H9 (cell line): Measurements from ENCODE around the gene AKT3. TPM values are rescaled to one million over a fixed set of nuclear protein-coding genes. Genes with fewer than 3 reads are reported as not detected.

Source experiments
- DNase-seq: peaks from one replicate; pipeline ENCODE4 v3.0.0-alpha.2; 2017
- H2AFZ ChIP-seq: one replicate; pipeline ENCODE4 v1.6.1; 2013; ENCODE audit warnings: mild to moderate bottlenecking, low read length, control low read depth, moderate library complexity
- H2AK5ac ChIP-seq: 2 replicates; pipeline ENCODE4 v1.6.1; 2013; ENCODE audit warnings: low read length, control low read depth, mixed read lengths; ENCODE audit not compliant: insufficient read length
- H2BK120ac ChIP-seq: one replicate; pipeline ENCODE4 v1.6.1; 2013; ENCODE audit warnings: low read depth, mild to moderate bottlenecking, low read length, control low read depth, inconsistent platforms; ENCODE audit not compliant: poor library complexity, severe bottlenecking
- H2BK12ac ChIP-seq: 2 replicates; pipeline ENCODE4 v1.6.1; 2013; ENCODE audit warnings: low read length, control low read depth, mixed read lengths, low read depth; ENCODE audit not compliant: insufficient read length
- H2BK15ac ChIP-seq: 2 replicates; pipeline ENCODE4 v1.6.1; 2013; ENCODE audit warnings: low read depth, low read length, control low read depth
- H2BK20ac ChIP-seq: one replicate; pipeline ENCODE4 v1.6.1; 2013; ENCODE audit warnings: low read depth, mild to moderate bottlenecking, low read length, control low read depth, inconsistent platforms; ENCODE audit not compliant: poor library complexity, severe bottlenecking
- H2BK5ac ChIP-seq: 2 replicates; pipeline ENCODE4 v1.6.1; 2013; ENCODE audit warnings: low read length, control low read depth, mixed read lengths; ENCODE audit not compliant: insufficient read length
- H3K14ac ChIP-seq: 2 replicates; pipeline ENCODE4 v1.6.1; 2013; ENCODE audit warnings: low read length, control low read depth; ENCODE audit not compliant: insufficient read depth
- H3K18ac ChIP-seq: 2 replicates; pipeline ENCODE4 v1.6.1; 2013; ENCODE audit warnings: low read depth, mild to moderate bottlenecking, mixed read lengths, low read length, control low read depth; ENCODE audit not compliant: insufficient read length
- H3K23ac ChIP-seq: 2 replicates; pipeline ENCODE4 v1.6.1; 2013; ENCODE audit warnings: low read length, control low read depth, mixed read lengths, low read depth; ENCODE audit not compliant: insufficient read length
- H3K23me2 ChIP-seq: 2 replicates; pipeline ENCODE4 v1.6.1; 2013; ENCODE audit warnings: low read depth, mild to moderate bottlenecking, mixed read lengths, low read length, control low read depth; ENCODE audit not compliant: insufficient read length, poor library complexity, severe bottlenecking
- H3K27ac ChIP-seq: 2 replicates; pipeline ENCODE4 v1.5.1; 2013; ENCODE audit warnings: low read length, control low read depth, mixed read lengths, low read depth; ENCODE audit not compliant: insufficient read length
- H3K27me3 ChIP-seq: 2 replicates; pipeline ENCODE4 v1.6.1; 2013; ENCODE audit warnings: low read length, control low read depth, inconsistent platforms; ENCODE audit not compliant: insufficient read depth
- H3K4ac ChIP-seq: 2 replicates; pipeline ENCODE4 v1.6.1; 2013; ENCODE audit warnings: low read depth, mild to moderate bottlenecking, control low read depth, inconsistent platforms, low read length, moderate library complexity
- H3K4me1 ChIP-seq: 2 replicates; pipeline ENCODE4 v1.6.1; 2013; ENCODE audit warnings: low read length, control low read depth, inconsistent platforms; ENCODE audit not compliant: insufficient read depth
- H3K4me2 ChIP-seq: 2 replicates; pipeline ENCODE4 v1.6.1; 2013; ENCODE audit warnings: low read length, control low read depth, mixed read lengths; ENCODE audit not compliant: insufficient read length, insufficient read depth
- H3K56ac ChIP-seq: 2 replicates; pipeline ENCODE4 v1.6.1; 2013; ENCODE audit warnings: low read depth, mild to moderate bottlenecking, mixed read lengths, low read length, control low read depth; ENCODE audit not compliant: insufficient read length
- H3K79me1 ChIP-seq: 2 replicates; pipeline ENCODE4 v1.6.1; 2013; ENCODE audit warnings: low read depth, mild to moderate bottlenecking, moderate library complexity, low read length, control low read depth, inconsistent platforms; ENCODE audit not compliant: insufficient read depth, poor library complexity, severe bottlenecking
- H3K79me2 ChIP-seq: 2 replicates; pipeline ENCODE4 v1.6.1; 2013; ENCODE audit warnings: low read length, control low read depth, inconsistent platforms; ENCODE audit not compliant: insufficient read depth
- H3K9ac ChIP-seq: 2 replicates; pipeline ENCODE4 v1.6.1; 2013; ENCODE audit warnings: low read length, control low read depth, mixed read lengths; ENCODE audit not compliant: insufficient read length; ENCODE audit errors: extremely low read depth
- H3K9me3 ChIP-seq: one replicate; pipeline ENCODE4 v1.6.1; 2013; ENCODE audit warnings: low read depth, low read length, inconsistent platforms; ENCODE audit not compliant: control insufficient read depth
- H3T11ph ChIP-seq: one replicate; pipeline ENCODE4 v1.6.1; 2013; ENCODE audit warnings: mild to moderate bottlenecking, low read length, control low read depth, inconsistent platforms
- H4K20me1 ChIP-seq: one replicate; pipeline ENCODE4 v1.6.1; 2013; ENCODE audit not compliant: control insufficient read depth, insufficient read length, insufficient read depth
- H4K5ac ChIP-seq: 2 replicates; pipeline ENCODE4 v1.6.1; 2013; ENCODE audit warnings: low read depth, mild to moderate bottlenecking, mixed read lengths, low read length, control low read depth; ENCODE audit not compliant: insufficient read length
- H4K8ac ChIP-seq: replicated peaks from 2 replicates; pipeline ENCODE4 v1.6.1; 2013; ENCODE audit warnings: low read length, control low read depth, mixed read lengths, low read depth; ENCODE audit not compliant: insufficient read length
- H4K91ac ChIP-seq: 2 replicates; pipeline ENCODE4 v1.6.1; 2013; ENCODE audit warnings: low read depth, mild to moderate bottlenecking, moderate library complexity, mixed read lengths, low read length, control low read depth; ENCODE audit not compliant: insufficient read length
- H3K27ac Mint-ChIP-seq, 3 experiments: 2 replicates in 2 of 3; 3 replicates in 1 of 3; pipeline ENCODE4 v1.8.0; 2020 to 2021; ENCODE audit warnings: mixed read lengths in 3 of 3, mild to moderate bottlenecking in 1 of 3, moderate library complexity in 1 of 3
- H3K27me3 Mint-ChIP-seq: 2 replicates; pipeline ENCODE4 v1.8.0; 2021; ENCODE audit warnings: low read depth, mild to moderate bottlenecking, moderate library complexity, mixed read lengths
- H3K36me3 Mint-ChIP-seq, 3 experiments: 2 replicates in 2 of 3; 3 replicates in 1 of 3; pipeline ENCODE4 v1.8.0; 2020 to 2021; ENCODE audit warnings: low read depth in 3 of 3, mixed read lengths in 3 of 3; ENCODE audit not compliant: insufficient read depth in 1 of 3
- H3K4me1 Mint-ChIP-seq, 2 experiments: 2 replicates each; pipeline ENCODE4 v1.8.0; 2020; ENCODE audit warnings: mixed read lengths in 2 of 2
- H3K4me3 Mint-ChIP-seq, 2 experiments: 2 replicates in 1 of 2; 3 replicates in 1 of 2; pipeline ENCODE4 v1.8.0; 2020 to 2021; ENCODE audit warnings: mild to moderate bottlenecking in 2 of 2, mixed read lengths in 2 of 2, moderate library complexity in 1 of 2
- H3K9me3 Mint-ChIP-seq, 2 experiments: 2 replicates in 1 of 2; 3 replicates in 1 of 2; pipeline ENCODE4 v1.8.0; 2020; ENCODE audit warnings: mild to moderate bottlenecking in 2 of 2, mixed read lengths in 2 of 2, moderate library complexity in 1 of 2
- WGBS: extraction: QIAGEN DNeasy Blood & Tissue Kit; methylation state at CpG from one replicate; pipeline ENCODE4 v1.1.7; 2013; ENCODE audit warnings: missing lambda C conversion rate, low lambda C conversion rate, mixed read lengths; ENCODE audit not compliant: insufficient read length; ENCODE audit errors: extremely low coverage; 5-methylcytosine and 5-hydroxymethylcytosine counted together
- total RNA-seq: library from RNA; stranded (reverse); gene quantifications from 2 replicates; pipeline ENCODE4 v1.2.1, GENCODE V29; 2021
- TF ChIP-seq, protein P1 (sequence below): fragments of 200-600 bp; sonication (generic); conservative IDR thresholded peaks from 3 replicates; pipeline ENCODE4 v1.8.0; 2021; ENCODE audit warnings: antibody characterized with exemption, mild to moderate bottlenecking

The AKT3 gene
- total RNA-seq, 1 experiment from 2014 or later: 27.8 TPM

DNA sequence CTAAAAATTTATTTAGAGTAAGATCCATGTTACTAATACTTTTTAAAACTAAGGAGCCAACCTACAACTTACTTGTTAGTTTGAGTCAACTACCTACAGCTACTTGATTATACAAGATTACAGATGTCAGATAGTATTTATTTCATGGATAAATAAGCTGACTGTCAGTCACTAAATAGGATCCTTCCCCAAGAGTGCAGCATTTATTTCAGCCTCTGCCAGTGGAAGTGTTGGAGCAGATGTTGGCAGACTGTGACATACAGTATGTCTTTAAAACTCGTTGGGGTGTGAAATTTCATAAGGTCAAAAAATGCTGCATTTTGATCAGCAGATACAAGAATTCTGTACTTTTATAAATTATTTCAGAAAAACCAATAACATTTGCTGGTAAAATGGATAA is 156.2 kb downstream of the AKT3 start:
- no peaks in the 10 kb centered on the region for H4K20me1 ChIP-seq
- no peaks in the 10 kb centered on the region for H3K79me2 ChIP-seq
- H2BK15ac ChIP-seq: no peak overlapping the region
- no peaks in the 10 kb centered on the region for H3K9me3 ChIP-seq
- no peaks in the 10 kb centered on the region for H3K79me1 ChIP-seq
- no peak overlapping the region for H3K4me2 ChIP-seq
- no peak overlapping the region for H3T11ph ChIP-seq
- H3K27ac Mint-ChIP-seq: no peak overlapping the region
- no peaks in the 10 kb centered on the region for H3K27me3 Mint-ChIP-seq
- H3K4me3 Mint-ChIP-seq: no peak overlapping the region
- no peak overlapping the region for H4K8ac ChIP-seq
- H3K27me3 ChIP-seq: no peaks in the 10 kb centered on the region
- H3K56ac ChIP-seq: no peak overlapping the region
- no peak overlapping the region for H3K14ac ChIP-seq
- H3K23me2 ChIP-seq: no peaks in the 10 kb centered on the region
- no peak overlapping the region for H2BK12ac ChIP-seq
- no peak overlapping the region for H3K23ac ChIP-seq
- no peak overlapping the region for H3K9ac ChIP-seq
- peaks cover 0 to 4% (median 3%) of the 10 kb centered on the region in 3 experiments; a peak in 1 of 7 replicates for H3K36me3 Mint-ChIP-seq
- no peak for DNase-seq
- no peak overlapping the region for H3K4ac ChIP-seq
- no peak overlapping the region for H2BK5ac ChIP-seq
- WGBS: no CpG with 5 or more reads among the region's 1 CpG
- no peak overlapping the region for H2BK120ac ChIP-seq
- no peak overlapping the region for H3K18ac ChIP-seq
- no peaks in the 10 kb centered on the region for H3K4me1 Mint-ChIP-seq
- no peak overlapping the region for H4K91ac ChIP-seq
- H2AFZ ChIP-seq: no peak overlapping the region
- no peak overlapping the region for H3K27ac ChIP-seq
- H2BK20ac ChIP-seq: no peak overlapping the region
- H2AK5ac ChIP-seq: no peak overlapping the region
- H3K9me3 Mint-ChIP-seq: no peaks in the 10 kb centered on the region
- TF ChIP-seq, protein P1, sequence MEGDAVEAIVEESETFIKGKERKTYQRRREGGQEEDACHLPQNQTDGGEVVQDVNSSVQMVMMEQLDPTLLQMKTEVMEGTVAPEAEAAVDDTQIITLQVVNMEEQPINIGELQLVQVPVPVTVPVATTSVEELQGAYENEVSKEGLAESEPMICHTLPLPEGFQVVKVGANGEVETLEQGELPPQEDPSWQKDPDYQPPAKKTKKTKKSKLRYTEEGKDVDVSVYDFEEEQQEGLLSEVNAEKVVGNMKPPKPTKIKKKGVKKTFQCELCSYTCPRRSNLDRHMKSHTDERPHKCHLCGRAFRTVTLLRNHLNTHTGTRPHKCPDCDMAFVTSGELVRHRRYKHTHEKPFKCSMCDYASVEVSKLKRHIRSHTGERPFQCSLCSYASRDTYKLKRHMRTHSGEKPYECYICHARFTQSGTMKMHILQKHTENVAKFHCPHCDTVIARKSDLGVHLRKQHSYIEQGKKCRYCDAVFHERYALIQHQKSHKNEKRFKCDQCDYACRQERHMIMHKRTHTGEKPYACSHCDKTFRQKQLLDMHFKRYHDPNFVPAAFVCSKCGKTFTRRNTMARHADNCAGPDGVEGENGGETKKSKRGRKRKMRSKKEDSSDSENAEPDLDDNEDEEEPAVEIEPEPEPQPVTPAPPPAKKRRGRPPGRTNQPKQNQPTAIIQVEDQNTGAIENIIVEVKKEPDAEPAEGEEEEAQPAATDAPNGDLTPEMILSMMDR: no peak
- no peak overlapping the region for H4K5ac ChIP-seq
- no peaks in the 10 kb centered on the region; the same call in 1 of the 2 replicates for H3K4me1 ChIP-seq
